GM23338 (cell line): ENCODE measurements around the gene ITLN1. TPM values are rescaled to one million over a fixed set of nuclear protein-coding genes. Genes with fewer than 3 reads are reported as not detected.
"Not testable (repeated sequence)": the region's sequence is repeated elsewhere in the genome, so short reads cannot be mapped to it uniquely, and the experiment has no call there.

Source experiments
- ATAC-seq: fragments of 200-7000 bp; cut with Tn5 transposase; 3 replicates; pipeline ENCODE4 v1.9.1; 2020
- DNase-seq: peaks from one replicate; pipeline ENCODE4 v3.0.0-alpha.2; 2015; ENCODE audit warnings: low spot score
- H2AFZ ChIP-seq: fragments of 200-600 bp; sonication (generic); 2 replicates; pipeline ENCODE4 v1.8.0; 2016; ENCODE audit warnings: antibody characterized with exemption, mild to moderate bottlenecking, moderate library complexity
- H3F3A ChIP-seq: fragments of 200-600 bp; sonication (generic); replicated peaks from 2 replicates; pipeline ENCODE4 v1.8.0; 2017; ENCODE audit warnings: antibody characterized with exemption, mixed run types, low read depth
- H3K27ac ChIP-seq: fragments of 200-600 bp; sonication (generic); 2 replicates; pipeline ENCODE4 v1.6.1; 2016; ENCODE audit warnings: low read depth
- H3K27me3 ChIP-seq: fragments of 200-600 bp; sonication (generic); 2 replicates; pipeline ENCODE4 v1.8.0; 2016; ENCODE audit warnings: mild to moderate bottlenecking, mixed run types, moderate library complexity; ENCODE audit not compliant: insufficient read depth
- H3K36me3 ChIP-seq: fragments of 200-600 bp; sonication (generic); 2 replicates; pipeline ENCODE4 v1.8.0; 2016; ENCODE audit warnings: mild to moderate bottlenecking; ENCODE audit not compliant: insufficient read depth
- H3K4me1 ChIP-seq: fragments of 200-600 bp; sonication (generic); 2 replicates; pipeline ENCODE4 v1.8.0; 2016; ENCODE audit warnings: mild to moderate bottlenecking, moderate library complexity; ENCODE audit not compliant: insufficient read depth
- H3K4me2 ChIP-seq: fragments of 200-600 bp; sonication (generic); 2 replicates; pipeline ENCODE4 v1.7.1; 2017; ENCODE audit warnings: mixed run types
- H3K4me3 ChIP-seq: fragments of 200-600 bp; sonication (generic); 2 replicates; pipeline ENCODE4 v1.6.1; 2016; ENCODE audit warnings: mixed run types
- H3K79me2 ChIP-seq: fragments of 200-600 bp; sonication (generic); replicated peaks from 2 replicates; pipeline ENCODE4 v1.8.0; 2017; ENCODE audit warnings: mild to moderate bottlenecking; ENCODE audit not compliant: insufficient read depth
- H3K9me2 ChIP-seq: fragments of 200-600 bp; sonication (generic); 2 replicates; pipeline ENCODE4 v1.8.0; 2017; ENCODE audit not compliant: insufficient read depth
- H4K20me1 ChIP-seq: fragments of 200-600 bp; sonication (generic); replicated peaks from 2 replicates; pipeline ENCODE4 v1.8.0; 2017; ENCODE audit warnings: mild to moderate bottlenecking; ENCODE audit not compliant: insufficient read depth
- H3K27ac Mint-ChIP-seq: 2 replicates; pipeline ENCODE4 v1.8.0; 2020; ENCODE audit warnings: inconsistent platforms, mild to moderate bottlenecking, moderate library complexity, mixed read lengths
- H3K27me3 Mint-ChIP-seq: 3 replicates; pipeline ENCODE4 v1.8.0; 2022; ENCODE audit warnings: low read depth, mild to moderate bottlenecking, moderate library complexity, mixed read lengths, inconsistent platforms; ENCODE audit not compliant: insufficient read depth, poor library complexity
- H3K36me3 Mint-ChIP-seq: 3 replicates; pipeline ENCODE4 v1.8.0; 2021; ENCODE audit warnings: low read depth, mild to moderate bottlenecking, inconsistent platforms, moderate library complexity, mixed read lengths
- H3K4me1 Mint-ChIP-seq: 3 replicates; pipeline ENCODE4 v1.8.0; 2020; ENCODE audit warnings: mild to moderate bottlenecking, inconsistent platforms, mixed read lengths
- H3K4me3 Mint-ChIP-seq: 3 replicates; pipeline ENCODE4 v1.8.0; 2021; ENCODE audit warnings: moderate library complexity, mild to moderate bottlenecking, inconsistent platforms, mixed read lengths
- H3K9me3 Mint-ChIP-seq: 3 replicates; pipeline ENCODE4 v1.8.0; 2020; ENCODE audit warnings: moderate library complexity, mild to moderate bottlenecking, inconsistent platforms, mixed read lengths
- CREB1 ChIP-seq: fragments of 250-450 bp; sonication (Bioruptor Pico); IDR thresholded peaks from 2 replicates; pipeline ENCODE4 v1.5.0; 2020; ENCODE audit warnings: low read depth, mild to moderate bottlenecking, moderate library complexity
- EZH2phosphoT487 ChIP-seq: fragments of 200-600 bp; sonication (generic); IDR thresholded peaks from one replicate; pipeline ENCODE4 v1.8.1; 2018; ENCODE audit warnings: antibody characterized with exemption; ENCODE audit not compliant: unreplicated experiment
- JUNB ChIP-seq: IDR thresholded peaks from one replicate; pipeline ENCODE4 v1.6.1; 2016; ENCODE audit warnings: antibody characterized with exemption; ENCODE audit not compliant: unreplicated experiment
- NANOG ChIP-seq: IDR thresholded peaks from 2 replicates; pipeline ENCODE4 v1.6.1; 2016; ENCODE audit warnings: antibody characterized with exemption, borderline replicate concordance
- POLR2AphosphoS5 ChIP-seq: IDR thresholded peaks from 2 replicates; pipeline ENCODE4 v1.6.1; 2016; ENCODE audit warnings: antibody characterized with exemption, low read depth
- STAT1 ChIP-seq: IDR thresholded peaks from one replicate; pipeline ENCODE4 v1.6.1; 2016; ENCODE audit warnings: antibody characterized with exemption; ENCODE audit not compliant: unreplicated experiment
- ZNF114 ChIP-seq: fragments of 250-450 bp; sonication (Bioruptor Pico); IDR thresholded peaks from 2 replicates; pipeline ENCODE4 v1.5.0; 2020; ENCODE audit warnings: mild to moderate bottlenecking, moderate library complexity
- polyA plus RNA-seq: library from polyadenylated mRNA; unstranded; fragments of >200 nt; fragmentation: Nextera tagmentation; extraction: Ambion mirVana; gene quantifications from 2 replicates; pipeline ENCODE4 v1.2.1, GENCODE V29; 2016
- total RNA-seq: library from RNA; depleted of rRNA; stranded (reverse); fragments of >200 nt; shearing (Covaris generic); gene quantifications from 2 replicates; pipeline ENCODE4 v1.2.3, GENCODE V29; 2014
- TF ChIP-seq, protein P1 (sequence below): IDR thresholded peaks from 2 replicates; pipeline ENCODE4 v1.6.1; 2016; ENCODE audit warnings: antibody characterized with exemption
- TF ChIP-seq, protein P2 (sequence below), 2 experiments: fragments of 200-600 bp in 1 of 2; sonication (generic) in 1 of 2; conservative IDR thresholded peaks; 2 replicates each; pipeline versions ENCODE4 v1.5.1 to v1.6.1; 2016 to 2017; ENCODE audit warnings: antibody characterized with exemption in 2 of 2, low read depth in 2 of 2, mild to moderate bottlenecking in 2 of 2, moderate library complexity in 1 of 2

ITLN1 gene
- total and polyA plus RNA-seq, 2 experiments from 2014 or later, result not detected

DNA sequence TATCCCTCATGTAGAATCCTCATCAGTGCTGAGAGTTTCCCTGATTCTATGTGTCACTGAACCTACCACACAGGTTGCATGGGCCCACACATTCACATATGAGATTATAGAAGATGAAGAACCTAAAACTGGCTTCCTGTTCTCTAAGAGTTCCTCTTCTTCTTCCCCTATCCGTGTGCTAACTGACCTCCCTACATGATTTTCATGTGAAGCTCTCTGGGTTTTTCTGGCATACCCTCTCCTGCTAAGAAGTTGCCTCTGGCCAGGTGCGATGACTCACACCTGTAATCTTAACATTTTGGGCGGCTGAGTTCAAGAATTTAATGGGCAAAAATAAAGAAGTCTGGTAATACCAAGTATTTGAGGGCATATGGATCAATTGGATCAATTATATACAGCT, 16.8 kb downstream of the ITLN1 start:
- ATAC-seq, result no peak
- Histone ChIP-seq H2AFZ (peak overlapping the region; percentile 43; the same call in 1 of the 2 replicates), H3K36me3 (no peaks in the 10 kb centered on the region)

GRCh38 chr1:160867651-160868050, 17.3 kb downstream of the ITLN1 start:
- H3K27me3 ChIP-seq, H3K36me3 Mint-ChIP-seq, H3F3A ChIP-seq, H3K4me1 ChIP-seq, H3K4me3 ChIP-seq, H3K27me3 Mint-ChIP-seq, H3K9me2 ChIP-seq, H3K4me1 Mint-ChIP-seq, DNase-seq, H3K4me3 Mint-ChIP-seq, H3K27ac Mint-ChIP-seq, H4K20me1 ChIP-seq, H3K79me2 ChIP-seq, H3K36me3 ChIP-seq, H3K4me2 ChIP-seq, ATAC-seq, H3K9me3 Mint-ChIP-seq, H3K27ac ChIP-seq: not testable (repeated sequence)
- H2AFZ ChIP-seq, result peak overlapping the region; percentile 43; the same call in 1 of the 2 replicates

More for the DNA sequence above, 16.8 kb downstream of the ITLN1 start:
- DNase-seq, result no peak
- no peaks in the 10 kb centered on the region for H3F3A ChIP-seq
- 0 out of 2 replicates have a peak, but pooled peaks cover 6% of the 10 kb centered on the region for H3K4me1 ChIP-seq
- H3K27ac Mint-ChIP-seq, result no peak overlapping the region
- no peaks in the 10 kb centered on the region for H4K20me1 ChIP-seq
- no peak overlapping the region for H3K4me3 ChIP-seq
- no peak overlapping the region for H3K4me2 ChIP-seq
- no peak overlapping the region for H3K4me3 Mint-ChIP-seq
- H3K4me1 Mint-ChIP-seq, result peaks cover 7% of the 10 kb centered on the region; the same call in 2 of the 3 replicates
- no peaks in the 10 kb centered on the region for H3K79me2 ChIP-seq
- no peaks in the 10 kb centered on the region for H3K9me3 Mint-ChIP-seq
- H3K27ac ChIP-seq, result no peak overlapping the region
- H3K27me3 Mint-ChIP-seq, result no peaks in the 10 kb centered on the region
- no peaks in the 10 kb centered on the region for H3K27me3 ChIP-seq
- TF ChIP-seq POLR2AphosphoS5 (no peak), EZH2phosphoT487 (no peak), CREB1 (no peak), STAT1 (no peak), NANOG (no peak), ZNF114 (no peak)
- TF ChIP-seq, protein P1, sequence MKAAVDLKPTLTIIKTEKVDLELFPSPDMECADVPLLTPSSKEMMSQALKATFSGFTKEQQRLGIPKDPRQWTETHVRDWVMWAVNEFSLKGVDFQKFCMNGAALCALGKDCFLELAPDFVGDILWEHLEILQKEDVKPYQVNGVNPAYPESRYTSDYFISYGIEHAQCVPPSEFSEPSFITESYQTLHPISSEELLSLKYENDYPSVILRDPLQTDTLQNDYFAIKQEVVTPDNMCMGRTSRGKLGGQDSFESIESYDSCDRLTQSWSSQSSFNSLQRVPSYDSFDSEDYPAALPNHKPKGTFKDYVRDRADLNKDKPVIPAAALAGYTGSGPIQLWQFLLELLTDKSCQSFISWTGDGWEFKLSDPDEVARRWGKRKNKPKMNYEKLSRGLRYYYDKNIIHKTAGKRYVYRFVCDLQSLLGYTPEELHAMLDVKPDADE, result no peak
- TF ChIP-seq, protein P2, sequence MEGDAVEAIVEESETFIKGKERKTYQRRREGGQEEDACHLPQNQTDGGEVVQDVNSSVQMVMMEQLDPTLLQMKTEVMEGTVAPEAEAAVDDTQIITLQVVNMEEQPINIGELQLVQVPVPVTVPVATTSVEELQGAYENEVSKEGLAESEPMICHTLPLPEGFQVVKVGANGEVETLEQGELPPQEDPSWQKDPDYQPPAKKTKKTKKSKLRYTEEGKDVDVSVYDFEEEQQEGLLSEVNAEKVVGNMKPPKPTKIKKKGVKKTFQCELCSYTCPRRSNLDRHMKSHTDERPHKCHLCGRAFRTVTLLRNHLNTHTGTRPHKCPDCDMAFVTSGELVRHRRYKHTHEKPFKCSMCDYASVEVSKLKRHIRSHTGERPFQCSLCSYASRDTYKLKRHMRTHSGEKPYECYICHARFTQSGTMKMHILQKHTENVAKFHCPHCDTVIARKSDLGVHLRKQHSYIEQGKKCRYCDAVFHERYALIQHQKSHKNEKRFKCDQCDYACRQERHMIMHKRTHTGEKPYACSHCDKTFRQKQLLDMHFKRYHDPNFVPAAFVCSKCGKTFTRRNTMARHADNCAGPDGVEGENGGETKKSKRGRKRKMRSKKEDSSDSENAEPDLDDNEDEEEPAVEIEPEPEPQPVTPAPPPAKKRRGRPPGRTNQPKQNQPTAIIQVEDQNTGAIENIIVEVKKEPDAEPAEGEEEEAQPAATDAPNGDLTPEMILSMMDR (conservative IDR thresholded peaks at IDR 0.05; ENCODE audit: low read depth in 2 of 2), result no peak
- no peaks in the 10 kb centered on the region for H3K36me3 Mint-ChIP-seq
- no peaks in the 10 kb centered on the region; the same call in 1 of the 2 replicates for H3K9me2 ChIP-seq

DNA sequence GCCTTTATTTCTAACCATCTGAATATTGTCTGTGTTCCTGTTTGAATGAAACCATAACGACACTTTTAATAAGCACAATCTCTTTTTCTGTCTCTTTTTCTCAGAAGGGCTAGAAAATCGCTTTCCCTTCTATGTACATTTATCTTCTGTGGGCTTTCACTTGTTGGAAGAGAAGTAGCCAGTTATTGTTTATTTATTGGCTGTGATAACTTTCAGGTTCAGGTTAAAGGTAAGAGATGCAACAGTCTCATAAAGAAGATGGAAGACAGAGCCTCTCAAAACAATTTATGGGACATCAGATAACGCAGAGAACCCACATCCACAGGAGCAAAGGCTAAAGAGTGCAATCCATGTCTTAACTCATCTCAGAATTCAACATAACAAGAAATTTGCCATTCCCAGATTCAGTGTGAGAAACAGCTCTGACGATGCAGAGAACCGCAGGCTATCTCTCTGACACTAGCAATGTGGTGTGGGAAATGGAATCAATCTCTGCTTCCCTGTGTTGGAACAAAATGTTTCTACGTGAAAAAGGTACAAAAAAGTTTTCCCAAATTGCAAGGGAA, 18.2 kb downstream of the ITLN1 start:
- Mint-ChIP-seq H3K9me3 (no peaks in the 10 kb centered on the region), H3K36me3 (no peaks in the 10 kb centered on the region), H3K27me3 (no peaks in the 10 kb centered on the region), H3K4me3 (no peak overlapping the region), H3K4me1 (peaks cover 6% of the 10 kb centered on the region; the same call in 2 of the 3 replicates), H3K27ac (no peak overlapping the region)
- 0 out of 2 replicates have a peak, but pooled peaks cover 6% of the 10 kb centered on the region for H3K4me1 ChIP-seq
- no peak overlapping the region for H3K4me2 ChIP-seq
- DNase-seq (no peak), ATAC-seq (no peak)
- H3K9me2 ChIP-seq, result no peaks in the 10 kb centered on the region; the same call in 1 of the 2 replicates
- H3K27me3 ChIP-seq, result no peaks in the 10 kb centered on the region
- no peak overlapping the region; the same call in 1 of the 2 replicates for H2AFZ ChIP-seq
- H3F3A ChIP-seq, result no peaks in the 10 kb centered on the region
- no peak overlapping the region for H3K27ac ChIP-seq
- H4K20me1 ChIP-seq, result no peaks in the 10 kb centered on the region
- no peaks in the 10 kb centered on the region for H3K79me2 ChIP-seq
- no peak overlapping the region for H3K4me3 ChIP-seq
- H3K36me3 ChIP-seq, result no peaks in the 10 kb centered on the region
- TF ChIP-seq POLR2AphosphoS5, result no peak
- no peak for TF ChIP-seq CREB1
- TF ChIP-seq STAT1, result no peak
- TF ChIP-seq JUNB, result no peak
- TF ChIP-seq, protein P2 (conservative IDR thresholded peaks at IDR 0.05; ENCODE audit: low read depth in 2 of 2), result no peak
- TF ChIP-seq, protein P1, result no peak
